Measurements from ENCODE around the gene CDYL2.

CDYL2 gene

GRCh38 chr16:80708823-80709222 is 95.6 kb downstream of the CDYL2 start:
- DNase-seq (ENCODE audit: low read depth in 2 of 2), result no peak

- DNase-seq (ENCODE audit: low read depth in 2 of 2), result no peak
These were observed 96.7 kb downstream of the CDYL2 start for GRCh38 chr16:80707686-80708085.

GRCh38 chr16:80705596-80705995 is 98.8 kb downstream of the CDYL2 start:
- DNase-seq (ENCODE audit: low read depth in 2 of 2), result no peak

GRCh38 chr16:80704751-80705505 is 99.5 kb downstream of the CDYL2 start:
- no peak for DNase-seq (ENCODE audit: low read depth in 2 of 2)

GRCh38 chr16:80703131-80704071 is 101.0 kb downstream of the CDYL2 start:
- no peak for DNase-seq (ENCODE audit: low read depth in 2 of 2)

GRCh38 chr16:80702696-80703095 is 101.7 kb downstream of the CDYL2 start:
- no peak for DNase-seq (ENCODE audit: low read depth in 2 of 2)

GRCh38 chr16:80700558-80700957 is 103.8 kb downstream of the CDYL2 start:
- no peak for DNase-seq (ENCODE audit: low read depth in 2 of 2)

GRCh38 chr16:80695020-80695419 is 109.4 kb downstream of the CDYL2 start:
- DNase-seq (ENCODE audit: low read depth in 2 of 2), result no peak

- no peak for DNase-seq (ENCODE audit: low read depth in 2 of 2)
These were observed 110.8 kb downstream of the CDYL2 start for GRCh38 chr16:80693553-80693952.

- DNase-seq (ENCODE audit: low read depth in 2 of 2), result no peak
These were observed 112.1 kb downstream of the CDYL2 start for GRCh38 chr16:80692270-80692669.

- DNase-seq (ENCODE audit: low read depth in 2 of 2), result no peak
These were observed 113.2 kb downstream of the CDYL2 start for GRCh38 chr16:80691111-80691741.

GRCh38 chr16:80689487-80689886 is 114.9 kb downstream of the CDYL2 start:
- DNase-seq (ENCODE audit: low read depth in 2 of 2), result no peak

- no peak for DNase-seq (ENCODE audit: low read depth in 2 of 2)
These were observed 116.8 kb downstream of the CDYL2 start for GRCh38 chr16:80687606-80688005.

GRCh38 chr16:80684906-80685305 is 119.5 kb downstream of the CDYL2 start:
- no peak for DNase-seq (ENCODE audit: low read depth in 2 of 2)

GRCh38 chr16:80684136-80684765 is 120.1 kb downstream of the CDYL2 start:
- no peak for DNase-seq (ENCODE audit: low read depth in 2 of 2)

GRCh38 chr16:80683646-80684045 is 120.8 kb downstream of the CDYL2 start:
- DNase-seq (ENCODE audit: low read depth in 2 of 2), result no peak

- DNase-seq (ENCODE audit: low read depth in 2 of 2), result no peak
These were observed 121.9 kb downstream of the CDYL2 start for GRCh38 chr16:80682421-80683070.

- no peak for DNase-seq (ENCODE audit: low read depth in 2 of 2)
These were observed 123.0 kb downstream of the CDYL2 start for GRCh38 chr16:80681436-80681835.

GRCh38 chr16:80680839-80681238 is 123.6 kb downstream of the CDYL2 start:
- DNase-seq (ENCODE audit: low read depth in 2 of 2), result no peak

GRCh38 chr16:80680046-80680445 is 124.4 kb downstream of the CDYL2 start:
- DNase-seq (ENCODE audit: low read depth in 2 of 2), result no peak

GRCh38 chr16:80674884-80675283 is 129.5 kb downstream of the CDYL2 start:
- no peak for DNase-seq (ENCODE audit: low read depth in 2 of 2)

Data from stimulated activated CD4-positive, alpha-beta T cell treated with anti-CD3 and anti-CD28 coated beads, Interleukin-12 subunit alpha, Interleukin-12 subunit beta, amount 100 ng/mL, for 24 hours (primary cell).